HG02588 (cell line): ENCODE measurements around the gene EDN2.

ENCODE experiments used
- ATAC-seq: cut with Tn5 transposase; IDR thresholded peaks from one replicate; pipeline ENCODE4 v1.9.1; 2021; ENCODE audit warnings: mild to moderate bottlenecking, moderate library complexity; ENCODE audit not compliant: unreplicated experiment

Gene EDN2

GRCh38 chr1:41468122-41468762 is 16.2 kb downstream of the EDN2 start:
- ATAC-seq: no peak

DNA sequence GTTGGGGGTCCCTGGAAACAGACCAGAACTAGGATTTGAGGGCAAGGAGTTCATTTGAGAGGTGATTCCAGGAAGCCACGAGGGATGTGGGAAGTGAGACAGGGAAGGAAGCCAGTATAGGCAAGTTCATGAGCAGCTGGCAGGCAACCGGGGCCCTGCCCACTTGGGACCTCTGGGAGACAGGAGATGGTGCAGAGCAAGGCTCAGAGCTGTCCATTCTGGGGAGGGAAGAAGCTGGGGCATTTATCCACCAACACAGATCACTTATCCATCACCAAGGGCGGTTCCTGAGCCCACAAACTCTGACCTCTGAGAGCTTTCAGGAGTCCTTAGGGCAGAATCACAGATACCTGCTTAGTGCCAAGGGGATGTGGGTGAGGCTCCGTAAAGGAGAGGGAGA is 16.8 kb downstream of the EDN2 start:
- ATAC-seq: no peak

GRCh38 chr1:41466146-41466545 is 18.3 kb downstream of the EDN2 start:
- no peak for ATAC-seq

- ATAC-seq: no peak
Observed at GRCh38 chr1:41465741-41466140, 18.7 kb downstream of the EDN2 start.

GRCh38 chr1:41464885-41465284 is 19.6 kb downstream of the EDN2 start:
- ATAC-seq: no peak

DNA sequence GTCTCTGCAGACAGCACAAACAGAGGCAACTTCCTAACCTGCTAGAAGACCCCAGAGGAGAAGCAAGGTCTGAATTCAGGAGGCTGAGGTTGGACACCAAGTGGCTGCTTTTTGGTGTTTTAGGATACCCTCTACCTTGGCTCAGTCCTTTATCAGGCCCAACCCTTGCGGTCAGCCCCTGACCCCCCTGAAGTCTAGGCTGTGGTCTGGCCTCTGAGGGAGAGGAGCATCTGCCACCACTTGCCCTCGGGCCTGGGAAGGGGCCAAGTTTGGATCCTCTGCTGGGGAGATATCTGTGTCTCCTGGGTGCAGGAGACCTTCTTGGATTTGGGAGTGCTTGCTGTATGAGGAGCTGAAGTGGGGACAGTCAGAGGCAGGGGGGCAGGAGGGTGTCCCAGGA is 21.0 kb downstream of the EDN2 start:
- ATAC-seq: no peak

GRCh38 chr1:41462680-41463004 is 21.8 kb downstream of the EDN2 start:
- ATAC-seq: no peak

DNA sequence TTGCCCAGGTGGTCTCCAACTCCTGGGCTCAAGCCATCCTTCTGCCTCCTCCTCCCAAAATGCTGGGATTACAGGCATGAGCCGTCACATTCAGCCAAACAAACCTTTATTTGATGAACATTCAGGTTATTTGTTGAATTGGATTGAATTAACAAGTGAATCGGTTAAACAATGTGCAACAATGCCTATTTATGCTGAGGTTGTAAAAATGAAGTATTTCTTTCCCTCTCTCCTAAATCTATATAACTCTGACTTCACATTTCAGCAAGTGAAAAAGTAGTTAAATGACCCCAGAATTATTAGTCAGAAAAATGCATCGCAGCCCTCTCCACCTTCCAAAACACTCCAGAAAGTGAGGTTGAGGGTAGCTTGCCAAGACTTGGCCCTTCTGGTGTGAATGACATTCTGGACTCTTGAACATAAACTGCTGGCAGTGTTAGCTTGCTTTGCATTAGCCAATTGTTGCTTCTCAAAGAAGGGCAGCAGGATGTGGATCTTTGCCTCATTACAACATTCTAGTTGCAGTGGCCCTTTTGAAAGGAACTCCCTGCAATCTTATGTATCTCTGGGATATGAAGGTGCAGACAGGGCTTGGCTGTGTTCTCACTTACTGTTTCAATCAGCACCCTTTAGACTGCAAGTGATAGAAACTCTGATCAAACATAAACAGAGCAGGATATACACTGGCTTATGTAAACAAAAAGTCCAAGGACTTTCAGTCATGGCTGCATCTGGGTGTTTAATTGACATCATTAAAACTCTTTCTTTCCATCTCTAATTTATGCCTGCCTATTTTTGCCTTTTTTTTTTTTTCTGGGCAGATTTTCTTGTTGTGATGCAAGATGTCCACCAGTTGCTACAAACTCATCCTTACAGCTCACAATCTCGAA is 22.4 kb downstream of the EDN2 start:
- ATAC-seq: no peak

GRCh38 chr1:41456847-41457540 is 27.5 kb downstream of the EDN2 start:
- no peak for ATAC-seq

GRCh38 chr1:41455479-41456332 is 28.8 kb downstream of the EDN2 start:
- ATAC-seq: no peak

- no peak for ATAC-seq
Observed at GRCh38 chr1:41454406-41454805, 30.1 kb downstream of the EDN2 start.

DNA sequence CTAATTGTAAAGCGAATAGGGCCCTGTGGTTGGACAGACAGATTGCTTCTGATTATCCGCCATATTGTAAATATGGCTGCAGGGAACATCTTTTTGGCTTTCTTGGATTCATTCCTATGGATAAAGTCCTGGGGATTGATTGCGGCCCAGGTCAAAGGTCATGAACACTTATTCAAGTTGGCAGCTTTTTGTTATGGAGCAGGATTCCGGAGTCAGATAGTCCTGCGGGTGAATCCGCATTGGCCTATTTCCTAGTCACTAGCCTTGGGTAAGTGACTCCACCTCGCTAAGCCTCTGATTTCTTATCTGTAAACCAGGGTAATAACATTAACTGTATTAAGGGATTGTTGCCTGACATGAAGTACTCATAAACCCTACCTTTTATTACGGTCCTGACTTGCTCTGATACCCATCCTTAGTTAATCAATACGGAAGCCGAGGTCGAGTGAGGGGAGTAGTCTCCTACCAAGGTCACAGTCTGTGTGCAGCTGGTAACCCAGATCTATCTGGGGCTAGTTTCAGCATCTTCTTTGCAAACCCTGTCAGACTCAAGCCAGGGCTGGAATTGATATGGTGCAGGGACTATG is 31.7 kb downstream of the EDN2 start:
- no peak for ATAC-seq

GRCh38 chr1:41450747-41451285 is 33.7 kb downstream of the EDN2 start:
- ATAC-seq: no peak

DNA sequence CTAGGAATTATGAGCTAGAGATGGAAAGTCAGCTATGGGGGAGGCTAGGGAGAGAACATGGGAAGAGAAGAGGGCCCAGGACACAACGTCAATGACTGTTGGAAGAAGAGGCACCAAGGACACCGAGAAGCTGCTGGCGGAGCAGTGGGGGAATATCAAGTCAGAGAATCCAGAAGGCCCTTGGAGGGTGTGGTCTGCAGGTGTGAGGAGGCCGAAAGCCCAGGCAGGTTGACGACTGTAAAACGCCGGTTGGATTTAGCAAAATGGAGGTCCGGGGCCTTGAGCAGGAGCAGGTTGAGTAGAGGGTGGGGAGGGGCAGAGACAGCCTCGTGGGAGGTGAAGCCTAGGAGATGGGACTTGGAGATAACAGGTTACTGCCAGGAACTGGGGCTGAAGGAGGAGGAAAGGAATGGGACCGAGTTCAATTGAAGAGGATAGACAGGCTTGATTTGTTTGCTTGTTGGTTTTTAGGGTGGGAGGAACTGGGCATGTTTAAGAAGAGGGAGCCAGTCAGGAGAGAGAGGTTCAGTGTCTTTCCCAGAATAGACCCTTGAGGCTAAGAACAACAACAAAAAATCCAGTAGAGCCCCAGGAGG is 35.1 kb downstream of the EDN2 start:
- no peak for ATAC-seq

DNA sequence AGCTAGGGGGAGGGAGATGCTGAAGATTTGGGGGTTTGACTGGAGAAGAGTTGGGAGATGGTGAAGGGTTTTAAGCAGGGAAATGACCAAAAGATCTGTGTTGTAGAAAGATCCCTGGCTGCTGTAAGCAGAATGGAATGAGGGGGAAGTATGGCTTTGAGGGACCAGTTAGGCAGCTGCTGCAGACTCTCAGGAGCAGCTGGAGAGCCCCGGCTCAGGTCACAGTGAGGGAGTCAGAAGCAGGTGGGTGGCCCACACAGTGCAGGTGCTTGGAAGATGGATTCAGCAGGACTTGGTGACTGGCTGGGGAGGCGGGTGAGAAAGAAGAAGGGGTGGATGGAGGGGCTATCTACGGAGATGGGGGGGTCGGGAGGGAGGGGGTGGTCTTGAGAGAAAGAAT is 35.7 kb downstream of the EDN2 start:
- no peak for ATAC-seq

GRCh38 chr1:41447995-41448770 is 36.3 kb downstream of the EDN2 start:
- ATAC-seq: no peak

DNA sequence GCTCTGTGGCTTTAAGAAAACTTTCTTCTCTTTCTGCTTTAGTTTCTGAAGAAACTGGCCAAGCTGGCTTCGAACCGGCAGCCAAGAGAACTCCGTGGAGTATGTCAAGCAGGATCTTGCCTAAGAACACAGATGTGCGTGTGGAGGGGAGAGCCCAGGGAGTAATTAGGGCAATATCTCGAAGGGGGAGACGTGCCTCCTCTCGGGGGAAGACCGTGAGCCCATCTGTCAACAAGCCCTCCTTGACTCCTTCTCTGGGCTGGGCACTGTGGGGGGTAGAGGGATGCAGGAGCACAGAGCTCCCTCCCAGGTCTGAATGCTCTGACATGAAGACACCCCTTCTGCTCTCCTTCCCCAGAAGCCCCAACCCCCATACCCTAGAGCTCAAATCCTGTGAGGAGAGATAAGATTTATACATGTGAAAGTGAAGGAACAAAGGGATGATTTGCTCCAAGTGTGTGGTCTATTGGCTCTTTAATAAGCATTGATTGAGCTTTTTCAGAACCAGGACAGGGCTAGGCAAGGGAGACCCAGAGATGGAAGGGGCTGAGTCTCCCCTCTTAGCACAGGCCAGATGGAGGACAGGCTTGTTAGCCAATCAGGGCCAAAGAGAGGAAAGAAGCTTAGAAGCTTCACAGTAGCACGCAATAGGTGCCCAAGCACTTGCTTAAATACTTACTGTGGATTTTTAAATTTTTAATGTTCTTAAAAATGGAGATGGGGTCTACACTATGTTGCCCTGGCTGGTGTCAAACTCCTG is 37.5 kb downstream of the EDN2 start:
- ATAC-seq: no peak

DNA sequence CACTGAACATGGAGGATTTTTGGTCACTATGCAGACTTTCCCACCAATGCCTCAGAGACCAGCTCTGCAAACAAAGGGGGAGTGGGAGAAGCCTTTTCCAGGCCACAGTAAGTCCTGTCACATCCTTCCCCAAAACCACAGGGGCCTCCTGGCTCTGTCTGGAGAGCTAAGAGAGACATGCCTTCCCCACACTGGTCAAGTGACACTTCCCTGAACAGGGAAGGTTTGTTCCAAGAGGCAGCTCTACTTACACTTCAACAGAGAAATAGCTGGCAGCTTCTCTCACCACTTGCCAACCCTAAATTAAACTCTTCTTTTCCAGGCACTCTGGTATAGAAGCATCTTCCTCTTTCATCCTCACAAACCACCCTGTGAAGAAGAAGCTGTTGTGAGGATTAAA is 39.7 kb downstream of the EDN2 start:
- ATAC-seq: no peak

GRCh38 chr1:41444246-41444645 is 40.2 kb downstream of the EDN2 start:
- ATAC-seq: no peak
